UCSD-AML1 (cell line): ENCODE measurements around the gene ARHGAP36.

Experiments
- DNase-seq: peaks from one replicate; lab custom pipeline; 2025; ENCODE audit not compliant: unreplicated experiment; lab: John Stamatoyannopoulos, UW

ARHGAP36 gene

DNA sequence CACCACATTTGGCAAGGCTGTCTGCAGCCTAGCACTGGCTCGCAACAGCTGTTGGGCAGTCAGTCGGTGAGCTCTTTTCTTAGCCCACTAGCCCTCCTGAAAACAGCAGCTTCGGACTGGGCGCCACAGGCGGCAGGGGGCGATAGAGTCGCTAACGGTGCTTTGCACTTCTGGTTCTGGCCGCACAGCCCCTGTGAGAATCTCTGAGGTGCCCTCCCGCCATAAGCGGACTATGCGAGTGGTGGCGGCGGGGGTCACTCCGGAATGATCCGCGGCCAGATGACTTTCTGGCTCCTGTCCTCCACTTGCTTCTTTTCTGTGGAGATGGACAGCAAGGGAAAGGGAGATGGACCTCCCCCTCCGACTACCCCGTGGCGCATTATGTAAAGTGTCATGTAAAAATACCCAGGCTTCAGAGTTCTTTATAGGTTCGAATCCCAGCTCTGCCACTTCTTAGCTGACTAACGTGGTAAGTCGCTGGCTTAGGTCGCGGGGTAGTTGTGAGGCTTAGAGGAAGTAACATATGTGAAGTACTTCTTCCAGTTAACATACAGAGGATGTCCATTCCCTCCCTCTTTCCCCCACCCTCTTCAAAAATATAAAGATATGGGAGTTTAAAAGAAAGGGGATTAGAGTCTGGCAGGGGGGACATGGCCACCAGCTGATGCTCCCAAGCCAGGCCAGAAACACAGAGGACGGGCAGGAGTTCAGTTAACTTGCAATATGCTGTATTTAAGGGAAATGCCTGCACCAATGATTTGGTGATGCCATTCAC, 11.0 kb downstream of the ARHGAP36 start:
- DNase-seq: peak; percentile 19

DNA sequence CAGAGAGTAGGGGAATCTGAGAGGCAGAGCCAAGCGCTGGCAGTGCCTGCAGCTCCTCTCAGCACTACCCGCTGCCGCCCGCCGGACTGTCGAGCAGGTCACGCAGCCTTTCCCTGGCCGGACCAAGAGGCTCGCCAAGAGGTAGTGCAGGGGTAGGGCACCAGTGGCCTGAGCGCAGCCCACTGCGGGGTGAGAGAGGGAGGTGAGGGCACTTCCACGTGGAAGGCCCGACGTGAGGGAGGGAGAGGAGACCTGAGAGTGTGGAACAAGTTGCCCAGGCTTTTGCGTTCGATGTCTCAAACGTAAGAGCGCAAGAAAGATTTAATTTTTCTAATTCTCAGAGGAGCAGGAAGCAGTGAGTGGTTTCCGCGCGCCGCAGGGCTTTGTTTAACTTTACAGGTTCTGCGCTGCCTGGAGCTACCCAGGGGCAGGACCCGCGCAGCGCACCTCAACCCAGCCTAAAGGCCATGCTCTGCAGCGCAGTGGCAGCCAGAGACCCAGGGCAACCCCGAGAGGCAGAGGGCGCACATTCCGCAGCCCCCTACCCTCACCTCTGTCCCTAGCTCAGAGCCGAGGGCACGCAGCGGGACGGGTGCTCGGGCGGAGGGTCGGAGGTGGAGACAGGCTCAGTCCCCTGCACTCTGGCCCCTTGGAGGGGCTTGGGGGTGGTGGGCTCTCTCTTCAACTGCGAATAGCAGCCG, 14.9 kb downstream of the ARHGAP36 start:
- DNase-seq: no peak

DNA sequence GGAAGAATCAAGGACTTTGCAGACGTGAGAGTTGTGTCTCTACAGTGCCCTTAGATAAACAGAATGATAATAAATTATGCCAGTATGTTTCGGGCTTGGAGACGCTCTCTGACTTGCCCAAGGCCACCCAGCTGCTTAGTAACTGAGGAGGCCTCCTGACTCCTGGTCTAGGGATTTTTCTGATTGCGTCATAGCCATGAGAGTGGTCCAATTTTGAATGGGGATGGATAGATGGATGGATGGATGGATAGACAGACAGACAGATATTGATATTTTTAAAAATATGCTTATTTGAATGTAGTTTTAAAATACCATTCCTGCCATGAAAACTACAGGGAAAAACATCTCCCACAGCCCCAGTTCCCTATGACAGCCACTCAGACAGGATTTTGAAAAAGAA, 15.5 kb downstream of the ARHGAP36 start:
- no peak for DNase-seq

GRCh38 chrX:131081772-131082740, 23.9 kb downstream of the ARHGAP36 start:
- no peak for DNase-seq

- DNase-seq: no peak
Measured at GRCh38 chrX:131083510-131084142, 25.5 kb downstream of the ARHGAP36 start.

- DNase-seq: no peak
Measured at GRCh38 chrX:131084145-131084544, 26.0 kb downstream of the ARHGAP36 start.

DNA sequence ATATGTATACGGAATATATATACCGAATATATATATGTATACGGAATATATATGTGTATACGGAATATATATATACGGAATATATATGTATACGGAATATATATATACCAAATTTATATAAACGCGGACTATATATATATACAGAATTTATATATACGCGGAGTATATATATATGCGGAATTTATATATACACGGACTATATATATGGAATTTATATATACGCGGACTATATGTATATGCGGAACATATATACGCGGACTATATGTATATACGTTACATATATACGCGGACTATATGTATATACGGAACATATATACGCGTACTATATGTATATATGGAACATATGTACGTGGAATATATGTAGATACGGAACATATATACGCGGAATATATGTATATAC, 78.6 kb downstream of the ARHGAP36 start:
- no peak for DNase-seq

- no peak for DNase-seq
Measured at GRCh38 chrX:131139072-131139471, 80.9 kb downstream of the ARHGAP36 start.
